A673 (cell line): ENCODE results near the gene DIP2C. TPM values are rescaled to one million over a fixed set of nuclear protein-coding genes. Genes with fewer than 3 reads are reported as not detected.
"Not testable (repeated sequence)": the region's sequence is repeated elsewhere in the genome, so short reads cannot be mapped to it uniquely, and the experiment has no call there.

Experiments used
- BruUV-seq: library from RNA; stranded (reverse); fragments of 400-500 nt; replicated peaks from 2 replicates; lab custom pipeline; 2021; lab: Mats Ljungman, UMichigan
- CTCF ChIA-PET: fragments of 300-600 bp; sonication (Branson Sonifier 250); formaldehyde crosslinking; loops from one replicate; lab custom pipeline; 2022; ENCODE audit warnings: antibody characterized with exemption; lab: Charles Lee
- POLR2A ChIA-PET: fragments of 300-600 bp; sonication (Branson Sonifier 250); formaldehyde crosslinking; loops from one replicate; lab custom pipeline; 2022; ENCODE audit warnings: antibody characterized with exemption; ENCODE audit not compliant: low non-redundant PET; lab: Charles Lee
- DNase-seq: peaks from one replicate; pipeline ENCODE4 v3.0.0-alpha.2; 2015; ENCODE audit warnings: low spot score
- H3K27ac ChIP-seq: fragments of 200-600 bp; sonication (generic); 2 replicates; pipeline ENCODE4 v1.5.1; 2016; ENCODE audit warnings: mixed run types, low read depth, mild to moderate bottlenecking, mixed read lengths, antibody characterized with exemption, low read length; ENCODE audit not compliant: poor library complexity, severe bottlenecking
- H3K27me3 ChIP-seq: fragments of 200-600 bp; sonication (generic); replicated peaks from 2 replicates; pipeline ENCODE4 v1.6.1; 2017; ENCODE audit warnings: mixed run types, low read depth, mild to moderate bottlenecking, mixed read lengths, antibody characterized with exemption, low read length; ENCODE audit not compliant: insufficient read depth, poor library complexity
- H3K36me3 ChIP-seq: fragments of 200-600 bp; sonication (generic); 2 replicates; pipeline ENCODE4 v1.6.1; 2016; ENCODE audit warnings: mixed run types, mild to moderate bottlenecking, mixed read lengths, antibody characterized with exemption, low read length; ENCODE audit not compliant: insufficient read depth, poor library complexity, severe bottlenecking
- H3K4me1 ChIP-seq: fragments of 200-600 bp; sonication (generic); 2 replicates; pipeline ENCODE4 v1.6.1; 2017; ENCODE audit warnings: mixed run types, mild to moderate bottlenecking, mixed read lengths, antibody characterized with exemption, low read length; ENCODE audit not compliant: insufficient read depth, poor library complexity, severe bottlenecking
- H3K4me3 ChIP-seq: fragments of 200-600 bp; sonication (generic); 2 replicates; pipeline ENCODE4 v1.5.1; 2016; ENCODE audit warnings: low read depth, mixed run types, mild to moderate bottlenecking, mixed read lengths, low read length; ENCODE audit not compliant: poor library complexity, severe bottlenecking
- H3K9me3 ChIP-seq: fragments of 200-600 bp; sonication (generic); 2 replicates; pipeline ENCODE4 v1.6.1; 2016; ENCODE audit warnings: mixed run types, low read depth, mild to moderate bottlenecking, mixed read lengths, antibody characterized with exemption, low read length; ENCODE audit not compliant: poor library complexity, severe bottlenecking
- CTCF ChIP-seq: fragments of 300-800, 200-600 bp; sonication (generic); conservative IDR thresholded peaks from 2 replicates; pipeline ENCODE4 v1.5.1; 2017; ENCODE audit warnings: low read depth, mild to moderate bottlenecking, antibody characterized with exemption, low read length, moderate library complexity, mixed read lengths
- EZH2 ChIP-seq: fragments of 200-600 bp; sonication (generic); IDR thresholded peaks from 2 replicates; pipeline ENCODE4 v1.6.1; 2017; ENCODE audit warnings: borderline replicate concordance, low read depth, mild to moderate bottlenecking, mixed read lengths, antibody characterized with exemption, low read length; ENCODE audit not compliant: poor library complexity, severe bottlenecking
- intact Hi-C: fragments of 100-400 bp; cut with micrococcal nuclease; formaldehyde crosslinking; loops from one replicate; pipeline ENCODE4 v1.10.0; 2022; ENCODE audit not compliant: unreplicated experiment
- total RNA-seq: library from RNA; stranded (reverse); gene quantifications from 2 replicates; pipeline ENCODE4 v1.2.3, GENCODE V29; 2021

The DIP2C gene
- total RNA-seq, 1 experiment from 2014 or later, result 13.2 TPM

GRCh38 chr10:586151-586550, 103.3 kb downstream of the DIP2C start:
- no TSS peak for BruUV-seq
- ChIA-PET POLR2A (no interaction called here), CTCF (no interaction called here)
- Histone ChIP-seq H3K4me3 (no peak overlapping the region), H3K4me1 (no peaks in the 10 kb centered on the region), H3K27ac (no peak overlapping the region), H3K27me3 (no peaks in the 10 kb centered on the region), H3K9me3 (no peaks in the 10 kb centered on the region), H3K36me3 (no peaks in the 10 kb centered on the region)
- no peak for DNase-seq
- intact Hi-C loops, result no loop called here
- no peak for TF ChIP-seq CTCF
- no peak for TF ChIP-seq EZH2

GRCh38 chr10:585502-585901, 104.0 kb downstream of the DIP2C start:
- Histone ChIP-seq H3K9me3 (no peaks in the 10 kb centered on the region), H3K4me3 (no peak overlapping the region), H3K36me3 (no peaks in the 10 kb centered on the region), H3K27me3 (no peaks in the 10 kb centered on the region), H3K4me1 (no peaks in the 10 kb centered on the region), H3K27ac (no peak overlapping the region)
- ChIA-PET POLR2A (no interaction called here), CTCF (no interaction called here)
- no TSS peak for BruUV-seq
- DNase-seq, result no peak
- no peak for TF ChIP-seq EZH2
- no peak for TF ChIP-seq CTCF
- intact Hi-C loops, result no loop called here

DNA sequence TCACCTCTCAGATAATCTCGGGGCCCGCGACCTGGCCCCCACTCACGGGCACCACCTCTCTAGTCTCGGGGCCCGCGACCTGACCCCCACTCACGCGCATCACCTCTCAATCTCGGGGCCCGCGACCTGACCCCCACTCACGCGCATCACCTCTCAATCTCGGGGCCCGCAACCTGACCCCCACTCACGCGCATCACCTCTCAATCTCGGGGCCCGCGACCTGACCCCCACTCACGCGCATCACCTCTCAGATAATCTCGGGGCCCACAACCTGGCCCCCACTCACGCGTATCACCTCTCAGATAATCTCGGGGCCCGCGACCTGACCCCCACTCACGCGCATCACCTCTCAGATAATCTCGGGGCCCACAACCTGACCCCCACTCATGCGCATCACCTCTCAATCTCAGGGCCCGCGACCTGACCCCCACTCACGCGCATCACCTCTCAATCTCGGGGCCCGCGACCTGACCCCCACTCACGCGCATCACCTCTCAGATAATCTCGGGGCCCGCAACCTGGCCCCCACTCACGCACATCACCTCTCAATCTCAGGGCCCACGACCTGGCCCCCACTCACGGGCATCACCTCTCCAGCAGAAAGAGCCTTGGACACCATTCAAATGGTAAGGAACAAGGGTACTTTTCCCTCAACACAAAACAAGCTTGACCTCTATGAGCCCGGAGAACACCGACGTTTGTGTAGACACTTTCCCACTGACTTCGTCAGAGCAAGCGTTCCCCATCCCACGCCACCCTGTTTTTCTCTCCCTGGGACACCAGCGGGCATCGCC, 104.8 kb downstream of the DIP2C start:
- H3K4me1 ChIP-seq, H3K9me3 ChIP-seq, DNase-seq, BruUV-seq, CTCF ChIA-PET, intact Hi-C loops, POLR2A ChIA-PET, H3K36me3 ChIP-seq, H3K27ac ChIP-seq, H3K27me3 ChIP-seq, H3K4me3 ChIP-seq: not testable (repeated sequence)

- no TSS peak for BruUV-seq
- ChIA-PET POLR2A (no interaction called here), CTCF (no interaction called here)
- Histone ChIP-seq H3K4me3 (no peak overlapping the region), H3K4me1 (no peaks in the 10 kb centered on the region), H3K27me3 (no peaks in the 10 kb centered on the region), H3K36me3 (no peaks in the 10 kb centered on the region), H3K9me3 (no peaks in the 10 kb centered on the region), H3K27ac (no peak overlapping the region)
- DNase-seq, result no peak
- TF ChIP-seq EZH2, result no peak
- intact Hi-C loops, result no loop called here
These were observed 106.0 kb downstream of the DIP2C start for GRCh38 chr10:583433-583832.
